HEK293 (cell line): ENCODE data around the gene PTDSS2.
A peak's percentile ranks its signal among the peaks of the same experiment; 100 is the strongest.

Experiments
- CTCF ChIA-PET: fragments of 350-600 bp; formaldehyde crosslinking; extraction: SDS; loops from one replicate; lab custom pipeline; 2021; ENCODE audit warnings: antibody characterized with exemption; lab: Yijun Ruan, JAX
- POLR2A ChIA-PET: fragments of 300-600 bp; formaldehyde crosslinking; extraction: SDS; loops from one replicate; lab custom pipeline; 2020; ENCODE audit warnings: antibody characterized with exemption, inconsistent platforms; lab: Yijun Ruan, JAX
- H3K27ac ChIP-seq: fragments of 200-500 bp; sonication (Bioruptor generic); 2 replicates; pipeline ENCODE4 v1.5.1; 2014; ENCODE audit warnings: low read depth, low read length, control low read depth, inconsistent platforms; ENCODE audit errors: extremely low read depth
- H3K36me3 ChIP-seq, 2 experiments: fragments of 200-500 bp in 1 of 2; sonication (Bioruptor generic) in 1 of 2; 1 replicate in 1 of 2; 2 replicates in 1 of 2; pipeline ENCODE4 v1.5.1; 2014 to 2017; ENCODE audit warnings: inconsistent platforms in 2 of 2, low read length in 2 of 2; ENCODE audit not compliant: control insufficient read depth in 2 of 2, insufficient read depth in 1 of 2
- H3K4me1 ChIP-seq: fragments of 200-500 bp; sonication (Bioruptor generic); 2 replicates; pipeline ENCODE4 v1.5.1; 2014; ENCODE audit warnings: mild to moderate bottlenecking, low read length, inconsistent platforms; ENCODE audit not compliant: control insufficient read depth, insufficient read depth
- H3K4me3 ChIP-seq: 2 replicates; pipeline ENCODE4 v1.5.1; 2011; ENCODE audit warnings: low read depth, mild to moderate bottlenecking, control low read depth, low read length, moderate library complexity
- H3K9me3 ChIP-seq: fragments of 200-500 bp; sonication (Bioruptor generic); 2 replicates; pipeline ENCODE4 v1.5.1; 2014; ENCODE audit warnings: low read depth, low read length, inconsistent platforms; ENCODE audit not compliant: control insufficient read depth, insufficient read depth
- GFI1B ChIP-seq: fragments of 450-650 bp; formaldehyde crosslinking; IDR thresholded peaks from 2 replicates; pipeline ENCODE4 v1.5.1; 2016; ENCODE audit warnings: missing biosample characterization, missing genetic modification characterization
- MZF1 ChIP-seq: fragments of 450-650 bp; formaldehyde crosslinking; IDR thresholded peaks from 2 replicates; pipeline ENCODE4 v1.5.1; 2017; ENCODE audit warnings: missing biosample characterization, missing genetic modification characterization, borderline replicate concordance
- PRDM1 ChIP-seq: fragments of 450-650 bp; formaldehyde crosslinking; IDR thresholded peaks from 2 replicates; pipeline ENCODE4; 2016; ENCODE audit warnings: missing biosample characterization, missing genetic modification characterization
- REPIN1 ChIP-seq: fragments of 450-650 bp; formaldehyde crosslinking; IDR thresholded peaks from 2 replicates; pipeline ENCODE4 v1.5.1; 2017; ENCODE audit warnings: missing biosample characterization, missing genetic modification characterization, low read depth
- SCRT1 ChIP-seq: fragments of 450-650 bp; formaldehyde crosslinking; IDR thresholded peaks from 2 replicates; pipeline ENCODE4 v1.5.1; 2016; ENCODE audit warnings: missing biosample characterization, missing genetic modification characterization, borderline replicate concordance
- SETDB1 ChIP-seq: IDR thresholded peaks from one replicate; pipeline ENCODE4 v1.6.1; 2017; ENCODE audit warnings: mild to moderate bottlenecking, low read length, moderate library complexity, mixed read lengths; ENCODE audit not compliant: insufficient read length
- SP3 ChIP-seq: fragments of 450-650 bp; formaldehyde crosslinking; IDR thresholded peaks from 2 replicates; pipeline ENCODE4 v1.5.1; 2016; ENCODE audit warnings: missing biosample characterization, missing genetic modification characterization
- TRIM28 ChIP-seq: IDR thresholded peaks from 2 replicates; pipeline ENCODE4 v1.6.1; 2011; ENCODE audit warnings: low read length, control low read depth, borderline replicate concordance
- WT1 ChIP-seq: fragments of 450-650 bp; formaldehyde crosslinking; IDR thresholded peaks from 2 replicates; pipeline ENCODE4 v1.5.1; 2016; ENCODE audit warnings: missing biosample characterization, missing genetic modification characterization
- YY2 ChIP-seq: fragments of 450-650 bp; formaldehyde crosslinking; IDR thresholded peaks from 2 replicates; pipeline ENCODE4 v1.5.1; 2016; ENCODE audit warnings: missing biosample characterization, missing genetic modification characterization
- ZBTB20 ChIP-seq: fragments of 450-650 bp; formaldehyde crosslinking; IDR thresholded peaks from 2 replicates; pipeline ENCODE4 v1.5.1; 2016; ENCODE audit warnings: missing biosample characterization, missing genetic modification characterization
- ZBTB7A ChIP-seq: fragments of 450-650 bp; formaldehyde crosslinking; IDR thresholded peaks from 2 replicates; pipeline ENCODE4 v1.5.1; 2016; ENCODE audit warnings: low read depth, missing biosample characterization, missing genetic modification characterization
- ZFP41 ChIP-seq: fragments of 450-650 bp; formaldehyde crosslinking; IDR thresholded peaks from 2 replicates; pipeline ENCODE4 v1.5.1; 2016; ENCODE audit warnings: missing biosample characterization, missing genetic modification characterization, borderline replicate concordance
- ZNF121 ChIP-seq: fragments of 450-650 bp; formaldehyde crosslinking; IDR thresholded peaks from 2 replicates; pipeline ENCODE4 v1.5.1; 2016; ENCODE audit warnings: missing biosample characterization, missing genetic modification characterization
- ZNF19 ChIP-seq: fragments of 450-650 bp; formaldehyde crosslinking; IDR thresholded peaks from 2 replicates; pipeline ENCODE4; 2016; ENCODE audit warnings: missing biosample characterization, missing genetic modification characterization, low read depth
- ZNF214 ChIP-seq: fragments of 450-650 bp; formaldehyde crosslinking; IDR thresholded peaks from 2 replicates; pipeline ENCODE4 v1.5.1; 2017; ENCODE audit warnings: missing biosample characterization, mild to moderate bottlenecking, missing genetic modification characterization, borderline replicate concordance
- ZNF274 ChIP-seq, 2 experiments: fragments of 200-500 bp in 1 of 2; fragments of 450-650 bp in 1 of 2; sonication (Bioruptor generic) in 1 of 2; formaldehyde crosslinking in 1 of 2; IDR thresholded peaks; 2 replicates each; pipeline versions ENCODE4 v1.5.1 to v1.6.1; 2014 to 2016; ENCODE audit warnings: borderline replicate concordance in 1 of 2, inconsistent platforms in 1 of 2, low read length in 1 of 2, missing biosample characterization in 1 of 2, missing genetic modification characterization in 1 of 2
- ZNF433 ChIP-seq: fragments of 450-650 bp; formaldehyde crosslinking; IDR thresholded peaks from 2 replicates; pipeline ENCODE4 v1.5.1; 2016; ENCODE audit warnings: missing biosample characterization, missing genetic modification characterization, low read depth
- ZNF521 ChIP-seq: fragments of 450-650 bp; formaldehyde crosslinking; IDR thresholded peaks from 2 replicates; pipeline ENCODE4 v1.5.1; 2017; ENCODE audit warnings: missing biosample characterization, mild to moderate bottlenecking, missing genetic modification characterization
- ZNF558 ChIP-seq: fragments of 450-650 bp; formaldehyde crosslinking; IDR thresholded peaks from 2 replicates; pipeline ENCODE4 v1.5.1; 2016; ENCODE audit warnings: missing biosample characterization, missing genetic modification characterization
- ZNF610 ChIP-seq: fragments of 450-650 bp; formaldehyde crosslinking; IDR thresholded peaks from 2 replicates; pipeline ENCODE4 v1.5.1; 2016; ENCODE audit warnings: missing biosample characterization, missing genetic modification characterization, borderline replicate concordance
- ZNF621 ChIP-seq: fragments of 450-650 bp; formaldehyde crosslinking; IDR thresholded peaks from 2 replicates; pipeline ENCODE4 v1.5.1; 2017; ENCODE audit warnings: missing biosample characterization, missing genetic modification characterization
- ZNF707 ChIP-seq: fragments of 450-650 bp; formaldehyde crosslinking; IDR thresholded peaks from 2 replicates; pipeline ENCODE4 v1.5.1; 2016; ENCODE audit warnings: missing biosample characterization, missing genetic modification characterization
- ZNF776 ChIP-seq: fragments of 450-650 bp; formaldehyde crosslinking; IDR thresholded peaks from 2 replicates; pipeline ENCODE4 v1.5.0; 2017; ENCODE audit warnings: missing biosample characterization, missing genetic modification characterization, borderline replicate concordance
- ZNF792 ChIP-seq: fragments of 450-650 bp; formaldehyde crosslinking; IDR thresholded peaks from 2 replicates; pipeline ENCODE4 v1.5.1; 2016; ENCODE audit warnings: missing biosample characterization, missing genetic modification characterization
- TF ChIP-seq, protein P1 (sequence below): fragments of 450-650 bp; formaldehyde crosslinking; IDR thresholded peaks from 2 replicates; pipeline ENCODE4 v1.5.1; 2016; ENCODE audit warnings: missing biosample characterization, missing genetic modification characterization
- TF ChIP-seq, protein P2 (sequence below): fragments of 450-650 bp; IDR thresholded peaks from 2 replicates; pipeline ENCODE4 v1.5.1; 2018; ENCODE audit warnings: missing biosample characterization, missing genetic modification characterization
- TF ChIP-seq, protein P3 (sequence below): fragments of 450-650 bp; formaldehyde crosslinking; IDR thresholded peaks from 2 replicates; pipeline ENCODE4 v1.5.1; 2016; ENCODE audit warnings: missing biosample characterization, missing genetic modification characterization, low read depth
- TF ChIP-seq, protein P4 (sequence below): sonication (generic); formaldehyde crosslinking; IDR thresholded peaks from 2 replicates; pipeline ENCODE4 v1.8.1; 2022; ENCODE audit warnings: mild to moderate bottlenecking, moderate library complexity, missing genetic modification reagents

The PTDSS2 gene

DNA sequence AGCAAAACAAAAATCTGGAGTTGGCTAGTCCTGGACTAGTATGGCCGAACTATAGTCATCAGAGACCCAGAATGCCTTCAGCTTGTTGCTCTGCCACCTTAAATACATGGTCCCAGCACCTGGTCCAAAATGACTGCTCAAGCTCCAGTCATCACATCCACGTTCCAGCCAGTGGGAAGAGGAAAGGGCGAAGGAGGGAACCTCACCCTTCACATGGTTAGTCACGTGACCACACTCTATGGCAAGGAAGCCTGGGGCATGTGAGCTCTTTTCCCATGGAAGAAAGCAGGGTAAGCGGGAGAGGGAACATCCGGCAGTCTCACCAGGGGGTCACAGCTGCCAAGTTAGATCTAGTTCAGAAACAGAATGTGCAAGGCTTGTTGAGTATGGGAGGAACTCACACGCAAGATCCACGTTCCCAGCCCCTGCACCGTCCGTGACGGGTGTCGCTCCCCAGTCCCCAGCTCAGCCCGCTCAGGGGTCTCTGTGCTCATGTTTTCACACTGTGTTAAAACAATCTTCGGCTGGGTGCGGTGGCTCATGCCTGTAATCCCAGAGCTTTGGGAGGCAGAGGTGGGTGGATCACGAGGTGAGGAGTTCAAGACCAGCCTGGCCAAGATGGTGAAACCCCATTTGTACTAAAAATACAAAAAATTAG lies 6.4 kb upstream of the PTDSS2 start:
- H3K36me3 ChIP-seq = no peaks in the 10 kb centered on the region
- TF ChIP-seq, protein P1, sequence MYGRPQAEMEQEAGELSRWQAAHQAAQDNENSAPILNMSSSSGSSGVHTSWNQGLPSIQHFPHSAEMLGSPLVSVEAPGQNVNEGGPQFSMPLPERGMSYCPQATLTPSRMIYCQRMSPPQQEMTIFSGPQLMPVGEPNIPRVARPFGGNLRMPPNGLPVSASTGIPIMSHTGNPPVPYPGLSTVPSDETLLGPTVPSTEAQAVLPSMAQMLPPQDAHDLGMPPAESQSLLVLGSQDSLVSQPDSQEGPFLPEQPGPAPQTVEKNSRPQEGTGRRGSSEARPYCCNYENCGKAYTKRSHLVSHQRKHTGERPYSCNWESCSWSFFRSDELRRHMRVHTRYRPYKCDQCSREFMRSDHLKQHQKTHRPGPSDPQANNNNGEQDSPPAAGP (tag by site-specific recombination) = no peak
- peak; percentile 99 for TF ChIP-seq TRIM28
- TF ChIP-seq SETDB1 = peak; percentile 62
- no peak for TF ChIP-seq ZNF610 (tag by site-specific recombination)
- no peak for TF ChIP-seq ZNF433 (tag by site-specific recombination)
- no peaks in the 10 kb centered on the region for H3K4me1 ChIP-seq
- no peak overlapping the region for H3K27ac ChIP-seq
- H3K9me3 ChIP-seq = no peaks in the 10 kb centered on the region
- no peak overlapping the region for H3K4me3 ChIP-seq
- POLR2A ChIA-PET = no interaction called here
- CTCF ChIA-PET = interaction anchor here (0.9 to 1.6 kb wide), 2 partner anchors 29 to 193 kb away, joined by 4 to 15 read pairs; partner anchors contain the start of gene SIGIRR

DNA sequence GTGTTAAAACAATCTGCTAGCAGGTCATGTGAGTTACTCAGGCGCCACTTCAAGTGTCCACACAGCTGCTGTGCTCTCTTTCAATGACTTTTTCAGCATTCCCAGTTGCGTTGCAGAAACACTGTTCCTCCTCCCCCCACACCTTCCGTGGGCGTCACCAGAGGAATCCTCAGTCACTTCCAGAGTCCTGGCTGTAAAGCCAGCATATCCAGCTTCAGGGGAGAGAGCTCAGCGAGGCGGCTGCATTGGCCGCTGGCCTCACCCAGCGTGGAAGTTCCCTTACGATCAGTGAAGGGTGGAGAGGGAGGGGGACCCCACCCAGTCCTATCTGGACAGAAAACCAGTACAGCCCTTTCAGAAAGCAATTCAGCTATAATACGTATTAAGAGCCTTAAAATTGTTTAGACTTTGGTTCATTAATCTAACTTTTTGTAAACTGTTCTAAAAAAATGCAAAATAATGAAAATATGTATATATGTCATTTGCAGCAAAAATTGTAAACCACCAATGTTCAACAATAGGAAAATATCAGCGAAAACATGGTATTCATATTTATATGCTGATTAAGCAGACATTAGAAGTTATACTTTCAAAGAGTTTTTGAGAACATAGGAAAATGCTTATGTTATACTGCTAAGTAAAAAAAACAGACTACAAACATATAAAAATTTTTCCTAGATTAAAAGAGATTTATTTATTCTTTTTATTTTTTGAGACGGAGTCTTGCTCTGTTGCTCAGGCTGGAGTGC lies 5.5 kb upstream of the PTDSS2 start:
- H3K36me3 ChIP-seq = no peaks in the 10 kb centered on the region
- ChIA-PET POLR2A (no interaction called here), CTCF (interaction anchor here (0.9 to 1.6 kb wide), 3 partner anchors 29 to 194 kb away, joined by 3 to 15 read pairs (median 4); partner anchors contain the start of gene SIGIRR)
- H3K9me3 ChIP-seq = no peaks in the 10 kb centered on the region
- H3K27ac ChIP-seq = no peak overlapping the region
- no peaks in the 10 kb centered on the region for H3K4me1 ChIP-seq
- H3K4me3 ChIP-seq = no peak overlapping the region
- TF ChIP-seq REPIN1 (tag by site-specific recombination) (no peak), ZNF776 (tag by site-specific recombination) (no peak), GFI1B (no peak), ZBTB20 (tag by site-specific recombination) (peak; percentile 73), ZNF274 (IDR thresholded peaks at IDR 0.05; ENCODE audit: low read length) (no peak), ZNF274 (tag by site-specific recombination; IDR thresholded peaks at IDR 0.05; ENCODE audit: borderline replicate concordance) (no peak), ZNF19 (tag by site-specific recombination) (no peak), PRDM1 (tag by site-specific recombination) (no peak), SCRT1 (tag by site-specific recombination) (no peak), ZNF621 (tag by site-specific recombination) (no peak), ZNF707 (tag by site-specific recombination) (no peak), ZNF121 (no peak), ZNF792 (tag by site-specific recombination) (no peak), SP3 (no peak), ZFP41 (tag by site-specific recombination) (no peak), MZF1 (tag by site-specific recombination) (peak; percentile 43; the same call in 1 of the 2 replicates), ZNF214 (tag by site-specific recombination) (no peak), YY2 (no peak), ZBTB7A (tag by site-specific recombination) (no peak), WT1 (tag by site-specific recombination) (no peak), ZNF558 (tag by site-specific recombination) (no peak), ZNF521 (tag by site-specific recombination) (no peak)
- TF ChIP-seq, protein P2, sequence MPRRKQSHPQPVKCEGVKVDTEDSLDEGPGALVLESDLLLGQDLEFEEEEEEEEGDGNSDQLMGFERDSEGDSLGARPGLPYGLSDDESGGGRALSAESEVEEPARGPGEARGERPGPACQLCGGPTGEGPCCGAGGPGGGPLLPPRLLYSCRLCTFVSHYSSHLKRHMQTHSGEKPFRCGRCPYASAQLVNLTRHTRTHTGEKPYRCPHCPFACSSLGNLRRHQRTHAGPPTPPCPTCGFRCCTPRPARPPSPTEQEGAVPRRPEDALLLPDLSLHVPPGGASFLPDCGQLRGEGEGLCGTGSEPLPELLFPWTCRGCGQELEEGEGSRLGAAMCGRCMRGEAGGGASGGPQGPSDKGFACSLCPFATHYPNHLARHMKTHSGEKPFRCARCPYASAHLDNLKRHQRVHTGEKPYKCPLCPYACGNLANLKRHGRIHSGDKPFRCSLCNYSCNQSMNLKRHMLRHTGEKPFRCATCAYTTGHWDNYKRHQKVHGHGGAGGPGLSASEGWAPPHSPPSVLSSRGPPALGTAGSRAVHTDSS (tag by site-specific recombination) = no peak
- TF ChIP-seq, protein P3, sequence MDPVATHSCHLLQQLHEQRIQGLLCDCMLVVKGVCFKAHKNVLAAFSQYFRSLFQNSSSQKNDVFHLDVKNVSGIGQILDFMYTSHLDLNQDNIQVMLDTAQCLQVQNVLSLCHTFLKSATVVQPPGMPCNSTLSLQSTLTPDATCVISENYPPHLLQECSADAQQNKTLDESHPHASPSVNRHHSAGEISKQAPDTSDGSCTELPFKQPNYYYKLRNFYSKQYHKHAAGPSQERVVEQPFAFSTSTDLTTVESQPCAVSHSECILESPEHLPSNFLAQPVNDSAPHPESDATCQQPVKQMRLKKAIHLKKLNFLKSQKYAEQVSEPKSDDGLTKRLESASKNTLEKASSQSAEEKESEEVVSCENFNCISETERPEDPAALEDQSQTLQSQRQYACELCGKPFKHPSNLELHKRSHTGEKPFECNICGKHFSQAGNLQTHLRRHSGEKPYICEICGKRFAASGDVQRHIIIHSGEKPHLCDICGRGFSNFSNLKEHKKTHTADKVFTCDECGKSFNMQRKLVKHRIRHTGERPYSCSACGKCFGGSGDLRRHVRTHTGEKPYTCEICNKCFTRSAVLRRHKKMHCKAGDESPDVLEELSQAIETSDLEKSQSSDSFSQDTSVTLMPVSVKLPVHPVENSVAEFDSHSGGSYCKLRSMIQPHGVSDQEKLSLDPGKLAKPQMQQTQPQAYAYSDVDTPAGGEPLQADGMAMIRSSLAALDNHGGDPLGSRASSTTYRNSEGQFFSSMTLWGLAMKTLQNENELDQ (tag by site-specific recombination) = no peak
- TF ChIP-seq, protein P4, sequence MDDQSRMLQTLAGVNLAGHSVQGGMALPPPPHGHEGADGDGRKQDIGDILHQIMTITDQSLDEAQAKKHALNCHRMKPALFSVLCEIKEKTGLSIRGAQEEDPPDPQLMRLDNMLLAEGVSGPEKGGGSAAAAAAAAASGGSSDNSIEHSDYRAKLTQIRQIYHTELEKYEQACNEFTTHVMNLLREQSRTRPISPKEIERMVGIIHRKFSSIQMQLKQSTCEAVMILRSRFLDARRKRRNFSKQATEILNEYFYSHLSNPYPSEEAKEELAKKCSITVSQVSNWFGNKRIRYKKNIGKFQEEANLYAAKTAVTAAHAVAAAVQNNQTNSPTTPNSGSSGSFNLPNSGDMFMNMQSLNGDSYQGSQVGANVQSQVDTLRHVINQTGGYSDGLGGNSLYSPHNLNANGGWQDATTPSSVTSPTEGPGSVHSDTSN (CRISPR knock-in tag) = no peak
